Measurements from ENCODE around the gene HAUS3. TPM values are rescaled to one million over a fixed set of nuclear protein-coding genes. Genes with fewer than 3 reads are reported as not detected.
"Not testable (repeated sequence)": the region's sequence is repeated elsewhere in the genome, so short reads cannot be mapped to it uniquely, and the experiment has no call there.

Gene HAUS3
- total RNA-seq, 1 donor from 2014 or later: 9.2 TPM

- H3K4me3 ChIP-seq (ENCODE audit: low read depth, low read length): no peak overlapping the region
- H3K36me3 ChIP-seq (ENCODE audit: control insufficient read depth, insufficient read depth, low read length): no peaks in the 10 kb centered on the region
- DNase-seq (ENCODE audit: low read depth): no peak
- TF ChIP-seq CTCF (IDR thresholded peaks at IDR 0.05; ENCODE audit: insufficient read depth, low read length, poor library complexity, severe bottlenecking): no peak
- H3K27me3 ChIP-seq (ENCODE audit: control insufficient read depth, insufficient read depth, low read length): peaks cover 5% of the 10 kb centered on the region
Measured at GRCh38 chr4:2277956-2278355, 36.0 kb upstream of the HAUS3 start.

GRCh38 chr4:2276581-2277325 lies 34.8 kb upstream of the HAUS3 start:
- TF ChIP-seq CTCF (IDR thresholded peaks at IDR 0.05; ENCODE audit: insufficient read depth, low read length, poor library complexity, severe bottlenecking): no peak
- no peak for DNase-seq (ENCODE audit: low read depth)
- no peak overlapping the region for H3K4me3 ChIP-seq (ENCODE audit: low read depth, low read length)
- H3K27me3 ChIP-seq (ENCODE audit: control insufficient read depth, insufficient read depth, low read length): peaks cover 7% of the 10 kb centered on the region
- H3K36me3 ChIP-seq (ENCODE audit: control insufficient read depth, insufficient read depth, low read length): no peaks in the 10 kb centered on the region

- DNase-seq (ENCODE audit: low read depth): no peak
- no peak overlapping the region for H3K4me3 ChIP-seq (ENCODE audit: low read depth, low read length)
- TF ChIP-seq CTCF (IDR thresholded peaks at IDR 0.05; ENCODE audit: insufficient read depth, low read length, poor library complexity, severe bottlenecking): no peak
- H3K27me3 ChIP-seq (ENCODE audit: control insufficient read depth, insufficient read depth, low read length): peaks cover 7% of the 10 kb centered on the region
- no peaks in the 10 kb centered on the region for H3K36me3 ChIP-seq (ENCODE audit: control insufficient read depth, insufficient read depth, low read length)
Measured at GRCh38 chr4:2275546-2276251, 33.8 kb upstream of the HAUS3 start.

- H3K4me3 ChIP-seq (ENCODE audit: low read depth, low read length); H3K36me3 ChIP-seq (ENCODE audit: control insufficient read depth, insufficient read depth, low read length); H3K27me3 ChIP-seq (ENCODE audit: control insufficient read depth, insufficient read depth, low read length); DNase-seq (ENCODE audit: low read depth): not testable (repeated sequence)
Measured at GRCh38 chr4:2275044-2275397, 33.1 kb upstream of the HAUS3 start.

GRCh38 chr4:2274320-2275043 lies 32.6 kb upstream of the HAUS3 start:
- no peak for DNase-seq (ENCODE audit: low read depth)
- no peak for TF ChIP-seq CTCF (IDR thresholded peaks at IDR 0.05; ENCODE audit: insufficient read depth, low read length, poor library complexity, severe bottlenecking)
- H3K36me3 ChIP-seq (ENCODE audit: control insufficient read depth, insufficient read depth, low read length): no peaks in the 10 kb centered on the region
- no peak overlapping the region for H3K4me3 ChIP-seq (ENCODE audit: low read depth, low read length)
- peaks cover 7% of the 10 kb centered on the region for H3K27me3 ChIP-seq (ENCODE audit: control insufficient read depth, insufficient read depth, low read length)

- no peak for TF ChIP-seq CTCF (IDR thresholded peaks at IDR 0.05; ENCODE audit: insufficient read depth, low read length, poor library complexity, severe bottlenecking)
- no peak for DNase-seq (ENCODE audit: low read depth)
- Histone ChIP-seq H3K36me3 (ENCODE audit: control insufficient read depth, insufficient read depth, low read length) (no peaks in the 10 kb centered on the region), H3K27me3 (ENCODE audit: control insufficient read depth, insufficient read depth, low read length) (peaks cover 9% of the 10 kb centered on the region), H3K4me3 (ENCODE audit: low read depth, low read length) (no peak overlapping the region)
Measured at GRCh38 chr4:2273657-2274319, 31.9 kb upstream of the HAUS3 start.

All from kidney epithelial cell (primary cell).